NCI-H146 treated with DMSO at 0.1 percent for 48 hours (cell line): ENCODE measurements around the gene GRM2.

Experiments used
- DNase-seq: peaks from one replicate; lab custom pipeline; 2025; ENCODE audit not compliant: unreplicated experiment; lab: John Stamatoyannopoulos, UW

GRM2 gene

DNA sequence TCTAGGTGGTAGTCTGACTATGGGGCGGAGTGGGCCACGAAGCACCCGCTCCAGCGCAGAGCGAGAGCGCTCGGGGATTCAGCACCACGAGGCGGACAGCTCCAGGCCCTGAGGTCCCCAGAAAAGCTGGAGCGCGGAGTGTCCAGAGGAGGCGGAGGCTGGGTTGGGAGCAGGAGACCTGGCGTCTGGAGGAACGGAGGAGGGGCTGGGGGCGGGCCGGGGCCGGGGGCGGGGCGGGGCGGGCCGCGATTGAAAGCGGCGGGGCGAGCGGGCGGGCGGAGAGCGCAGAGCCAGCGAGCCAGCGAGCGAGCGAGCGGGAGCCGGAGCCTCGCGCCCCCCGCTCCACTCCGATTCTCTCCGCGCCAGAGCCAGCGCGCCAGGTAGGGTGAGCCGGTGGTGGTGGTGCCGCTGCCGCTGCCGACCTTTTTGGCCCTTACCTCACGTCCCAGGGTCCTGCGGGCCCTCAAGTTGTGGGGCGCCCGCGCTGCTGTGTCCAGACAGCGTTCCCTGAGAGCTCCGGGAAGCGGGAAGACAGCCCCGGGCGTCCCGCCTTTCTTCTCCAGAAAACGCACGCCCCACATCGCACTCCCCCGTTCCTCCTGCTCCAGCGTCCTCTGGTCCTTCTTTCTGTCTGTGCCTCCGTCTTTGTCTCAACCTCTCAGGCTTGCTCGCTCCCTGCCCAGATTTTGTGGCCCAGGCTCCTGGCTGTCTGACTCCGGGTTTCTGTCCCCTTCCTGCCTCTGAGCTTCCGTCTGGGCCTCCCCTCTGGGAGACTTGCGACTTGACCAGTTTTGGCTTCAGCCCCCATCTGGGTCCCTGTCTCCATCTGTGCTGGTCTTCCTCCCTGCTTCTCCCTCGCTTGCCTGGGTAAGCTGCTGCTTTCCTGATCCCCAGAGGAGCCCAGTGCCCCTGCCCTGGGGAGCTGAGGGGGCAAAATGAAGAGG, at the start of gene GRM2:
Gene GRM2 (plus strand): TSS at position 281 of the 944 bp plus-strand sequence. CDS start 1,916 bp downstream, outside the sequence.
- DNase-seq, result peak; percentile 52

GRCh38 chr3:51657234-51657633, 49.6 kb upstream of the GRM2 start:
- DNase-seq, result no peak

- DNase-seq, result no peak
These were observed 46.9 kb upstream of the GRM2 start for GRCh38 chr3:51659942-51660341.

- DNase-seq, result no peak
These were observed 44.4 kb upstream of the GRM2 start for GRCh38 chr3:51662456-51662855.

- no peak for DNase-seq
These were observed 38.1 kb upstream of the GRM2 start for GRCh38 chr3:51668756-51669155.

DNA sequence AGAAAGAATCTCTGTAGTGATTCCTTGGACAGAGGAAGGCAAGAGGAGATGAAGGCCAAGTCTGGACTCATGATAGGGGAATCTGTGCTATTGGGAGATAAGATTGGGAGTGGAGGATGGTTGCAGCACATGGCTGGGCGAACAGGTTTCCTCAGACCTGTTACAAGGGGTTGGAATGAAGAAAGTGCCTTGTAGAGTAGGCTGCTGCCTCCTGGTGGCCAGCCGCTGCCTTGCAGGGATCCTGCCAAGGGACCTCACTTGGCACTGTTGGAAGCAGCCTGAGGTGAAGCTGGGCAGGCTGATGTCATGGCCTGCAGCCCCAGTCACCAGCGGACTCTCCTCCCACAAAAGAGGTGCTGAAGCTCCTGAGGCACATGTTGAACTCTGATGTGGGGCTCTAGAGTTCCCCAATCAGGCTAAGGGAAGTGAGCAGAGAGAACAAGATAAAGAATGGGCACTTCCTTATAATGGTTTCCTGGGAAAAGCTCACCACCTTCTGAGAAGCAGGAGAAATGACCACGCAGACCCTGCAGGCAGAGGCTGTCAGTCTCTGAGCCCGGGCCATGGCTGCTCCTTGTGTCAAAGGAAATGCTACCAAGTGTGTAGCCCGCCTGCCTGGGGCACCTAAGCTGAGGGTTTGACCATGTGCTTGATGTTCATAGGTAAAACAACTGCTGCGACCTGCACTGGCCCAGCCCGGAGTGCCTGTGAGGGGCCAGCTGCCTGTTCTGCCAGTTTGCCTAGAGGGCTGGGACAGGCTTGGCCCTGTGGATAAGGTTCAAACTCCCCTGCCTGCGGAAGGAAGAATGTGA, 37.4 kb upstream of the GRM2 start:
- peak; percentile 17 for DNase-seq

DNA sequence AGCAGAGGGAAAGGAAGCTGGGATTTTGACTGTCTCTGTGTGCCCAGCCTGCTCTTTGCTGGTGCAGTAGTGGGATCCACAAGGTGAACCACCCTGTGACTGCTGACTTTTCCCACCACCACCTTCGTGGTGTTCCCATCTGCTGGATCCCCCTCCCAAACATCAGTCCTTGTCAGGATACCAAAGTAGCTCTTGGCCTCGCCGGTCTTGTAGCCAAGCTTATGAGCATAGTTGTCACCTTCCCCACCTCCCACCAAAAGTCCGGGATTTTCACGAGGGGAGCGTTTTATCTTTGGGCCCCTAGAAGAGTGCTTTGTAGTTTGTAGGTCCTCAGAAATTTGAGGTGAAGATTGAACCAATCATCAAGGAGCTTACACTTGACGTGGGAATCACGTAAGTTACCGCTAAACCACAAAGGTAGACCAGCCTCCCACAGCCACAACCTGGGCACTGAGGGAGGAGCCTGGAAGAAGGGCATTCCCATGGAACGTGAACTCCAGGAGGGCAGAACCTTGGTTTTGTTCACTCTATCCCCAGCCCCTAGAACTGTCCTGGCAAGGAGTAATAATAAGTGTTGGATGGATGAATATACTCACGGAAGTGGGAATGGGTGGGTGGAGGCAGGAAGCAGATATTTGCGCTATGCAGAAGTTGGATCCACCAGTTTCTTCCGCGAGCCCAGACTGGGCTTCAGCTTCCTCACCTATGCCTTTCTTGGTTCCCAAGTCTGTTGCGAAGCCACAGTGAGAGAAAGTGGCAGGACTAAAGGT, 36.6 kb upstream of the GRM2 start:
- no peak for DNase-seq

GRCh38 chr3:51670823-51671733, 35.8 kb upstream of the GRM2 start, which contains the start of gene TEX264:
Gene TEX264, plus strand, starts transcription at chr3:51671252. Its CDS starts 3,053 bp downstream, at chr3:51674305.
- DNase-seq, result peak; percentile 16

DNA sequence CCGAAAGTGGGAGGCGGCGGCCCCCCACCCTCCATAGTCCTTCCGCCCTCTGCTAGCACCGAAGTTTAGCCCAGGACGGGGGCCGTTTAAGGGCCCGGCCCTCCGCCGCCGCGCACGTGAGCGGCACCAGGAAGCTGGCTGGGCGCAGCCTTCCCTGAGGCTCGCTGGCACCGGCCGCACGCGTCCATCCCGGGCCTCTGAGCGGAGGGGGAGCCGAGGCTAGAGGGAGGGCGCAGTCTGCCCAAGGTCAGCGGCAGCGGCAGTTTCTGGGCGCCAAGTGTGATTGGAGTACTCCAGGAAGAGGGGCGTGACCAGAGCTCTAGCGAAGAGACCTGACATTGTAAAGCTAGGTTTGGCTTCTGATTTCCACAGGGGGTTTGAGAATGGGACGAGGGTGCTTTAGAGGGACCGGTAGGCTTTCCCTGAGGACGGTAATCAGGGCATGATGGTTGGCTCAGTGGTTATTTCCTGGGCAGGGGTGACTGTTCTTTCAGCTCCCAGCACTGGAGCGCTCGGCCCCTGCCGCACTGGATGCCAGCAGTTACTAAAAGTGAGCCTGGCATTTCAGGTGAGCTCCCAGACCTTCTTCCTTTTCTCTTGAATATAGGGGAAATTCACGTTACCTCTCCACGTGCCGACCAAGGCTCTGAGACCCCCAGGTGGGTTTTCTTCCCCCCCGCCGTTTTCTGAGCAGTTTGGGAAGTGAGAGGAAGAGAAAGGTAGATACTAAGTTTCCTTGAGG, 35.0 kb upstream of the GRM2 start:
- DNase-seq, result peak; percentile 29

GRCh38 chr3:51673181-51673801, 33.6 kb upstream of the GRM2 start:
- no peak for DNase-seq

- DNase-seq, result no peak
These were observed 32.8 kb upstream of the GRM2 start for GRCh38 chr3:51673802-51674654.

- DNase-seq, result no peak
These were observed 31.7 kb upstream of the GRM2 start for GRCh38 chr3:51675201-51675611.

DNA sequence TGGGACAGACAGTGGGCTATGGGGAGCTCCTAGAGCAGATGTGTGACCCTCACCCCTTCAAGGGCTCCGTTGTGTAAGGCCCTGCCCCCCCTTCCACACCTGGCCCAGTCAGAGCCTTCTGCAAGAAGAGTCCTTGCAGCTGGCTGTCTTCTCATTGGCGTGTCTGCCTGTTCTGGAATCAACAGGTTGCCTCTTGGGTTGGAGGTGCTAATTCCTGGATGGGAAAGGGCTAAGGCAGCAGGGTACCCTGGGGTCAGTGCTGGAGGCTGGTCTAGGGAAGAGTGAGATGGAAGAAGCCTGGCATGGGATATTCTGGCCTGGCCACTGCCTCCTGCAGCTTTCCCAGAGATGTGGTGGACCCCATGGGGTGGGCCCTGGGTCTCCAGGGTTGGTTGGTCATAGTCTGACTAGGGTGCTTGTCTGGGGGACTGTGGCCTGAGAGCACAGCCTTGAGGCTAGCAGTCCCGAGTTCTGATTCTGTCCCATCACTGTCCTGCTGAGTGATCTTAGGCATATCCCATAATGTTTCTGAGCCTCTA, 30.7 kb upstream of the GRM2 start:
- no peak for DNase-seq

DNA sequence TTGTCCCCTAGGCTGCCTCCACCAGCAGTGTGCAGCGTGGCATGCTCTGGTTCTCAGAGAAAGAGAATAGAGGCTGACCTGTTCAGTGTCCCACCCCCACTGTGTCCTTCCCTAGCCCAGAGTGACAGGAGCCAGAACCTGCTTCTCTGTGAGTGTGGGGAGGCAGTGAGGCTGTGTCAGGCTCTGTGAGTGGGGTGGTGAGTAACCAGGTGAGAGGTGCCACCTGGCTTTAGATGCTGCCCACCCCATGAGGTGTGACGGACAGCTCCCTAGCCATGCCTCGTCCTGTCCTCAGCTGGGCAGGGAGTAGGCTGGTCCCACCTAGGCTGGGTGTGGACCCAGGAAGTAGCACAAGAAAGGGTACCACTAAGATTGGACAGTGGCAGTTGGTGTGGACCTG, 29.5 kb upstream of the GRM2 start:
- DNase-seq, result no peak

DNA sequence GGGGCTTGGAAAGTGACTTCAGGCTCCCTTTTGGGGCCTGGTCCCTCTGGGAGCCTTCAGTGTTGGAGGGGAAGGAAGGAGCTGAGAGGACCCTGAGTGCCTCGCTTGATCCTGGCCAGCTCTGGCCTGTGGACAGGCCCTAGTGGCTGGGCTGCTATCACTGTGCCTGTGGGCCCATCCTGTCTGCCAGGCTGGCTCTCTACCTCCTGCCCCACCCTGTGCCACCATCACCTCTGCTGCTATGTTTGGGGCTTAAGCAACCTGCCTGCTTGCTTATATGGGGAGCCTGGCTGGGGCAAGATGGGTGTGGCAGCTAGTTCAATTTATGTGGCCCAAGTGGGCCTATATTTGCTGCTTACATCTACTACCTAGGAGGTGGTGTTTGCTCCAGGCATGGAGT, 28.7 kb upstream of the GRM2 start:
- no peak for DNase-seq

- no peak for DNase-seq
These were observed 28.2 kb upstream of the GRM2 start for GRCh38 chr3:51678641-51679040.

DNA sequence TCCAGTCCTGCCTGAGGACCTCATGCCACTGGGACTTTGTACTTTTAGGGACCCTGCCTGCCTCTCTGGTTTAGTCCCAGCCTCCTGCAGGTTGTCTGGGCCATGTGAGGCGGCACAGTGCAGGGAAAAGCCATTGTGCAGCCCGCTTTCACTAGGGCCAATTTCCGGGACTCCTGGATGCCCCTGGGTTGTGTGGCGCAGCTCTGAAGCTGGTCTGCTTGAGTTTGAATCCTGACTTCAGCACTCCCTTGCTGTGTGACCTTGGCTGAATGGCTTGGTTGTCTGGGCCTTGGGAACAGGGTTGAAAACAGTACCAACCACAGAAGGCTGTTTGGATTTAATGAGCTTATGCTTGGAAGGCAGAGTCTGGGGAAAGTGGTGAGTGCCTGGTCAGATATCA, 27.6 kb upstream of the GRM2 start:
- DNase-seq, result no peak

- no peak for DNase-seq
These were observed 27.1 kb upstream of the GRM2 start for GRCh38 chr3:51679777-51680176.
